Esophagus muscularis mucosa (tissue), 4 donors: ENCODE data around the gene PRB3.

Experiments used
- CTCF ChIP-seq, 3 experiments: fragments of 200-600 bp in 2 of 3; fragments of 450-650 bp in 1 of 3; sonication (generic) in 2 of 3; IDR thresholded peaks; one replicate each; pipeline ENCODE4 v1.5.1; 2017 to 2019; ENCODE audit warnings: antibody characterized with exemption in 3 of 3, mild to moderate bottlenecking in 2 of 3, moderate library complexity in 1 of 3
- EP300 ChIP-seq: sonication (generic); formaldehyde crosslinking; IDR thresholded peaks from one replicate; pipeline ENCODE4 v1.6.1; 2017; ENCODE audit warnings: antibody characterized with exemption
- POLR2A ChIP-seq: fragments of 450-650 bp; IDR thresholded peaks from one replicate; pipeline ENCODE4 v1.6.1; 2017; ENCODE audit warnings: antibody characterized with exemption, moderate library complexity, mild to moderate bottlenecking, low read depth
- POLR2AphosphoS5 ChIP-seq, 2 donors: sonication (generic); formaldehyde crosslinking; IDR thresholded peaks; one replicate each; pipeline ENCODE4 v1.6.1; 2017; ENCODE audit warnings: antibody characterized with exemption in 2 of 2

- no peak for TF ChIP-seq POLR2AphosphoS5 (IDR thresholded peaks at IDR 0.05)
- no peak for TF ChIP-seq CTCF (IDR thresholded peaks at IDR 0.05)
- TF ChIP-seq POLR2A: no peak
- no peak for TF ChIP-seq EP300
Observed at GRCh38 chr12:11307143-11307542, 37.6 kb upstream of the PRB3 start.
